ENCODE data around the gene HTR7.
"Not testable (repeated sequence)": the region's sequence is repeated elsewhere in the genome, so short reads cannot be mapped to it uniquely, and the experiment has no call there.

Gene HTR7

DNA sequence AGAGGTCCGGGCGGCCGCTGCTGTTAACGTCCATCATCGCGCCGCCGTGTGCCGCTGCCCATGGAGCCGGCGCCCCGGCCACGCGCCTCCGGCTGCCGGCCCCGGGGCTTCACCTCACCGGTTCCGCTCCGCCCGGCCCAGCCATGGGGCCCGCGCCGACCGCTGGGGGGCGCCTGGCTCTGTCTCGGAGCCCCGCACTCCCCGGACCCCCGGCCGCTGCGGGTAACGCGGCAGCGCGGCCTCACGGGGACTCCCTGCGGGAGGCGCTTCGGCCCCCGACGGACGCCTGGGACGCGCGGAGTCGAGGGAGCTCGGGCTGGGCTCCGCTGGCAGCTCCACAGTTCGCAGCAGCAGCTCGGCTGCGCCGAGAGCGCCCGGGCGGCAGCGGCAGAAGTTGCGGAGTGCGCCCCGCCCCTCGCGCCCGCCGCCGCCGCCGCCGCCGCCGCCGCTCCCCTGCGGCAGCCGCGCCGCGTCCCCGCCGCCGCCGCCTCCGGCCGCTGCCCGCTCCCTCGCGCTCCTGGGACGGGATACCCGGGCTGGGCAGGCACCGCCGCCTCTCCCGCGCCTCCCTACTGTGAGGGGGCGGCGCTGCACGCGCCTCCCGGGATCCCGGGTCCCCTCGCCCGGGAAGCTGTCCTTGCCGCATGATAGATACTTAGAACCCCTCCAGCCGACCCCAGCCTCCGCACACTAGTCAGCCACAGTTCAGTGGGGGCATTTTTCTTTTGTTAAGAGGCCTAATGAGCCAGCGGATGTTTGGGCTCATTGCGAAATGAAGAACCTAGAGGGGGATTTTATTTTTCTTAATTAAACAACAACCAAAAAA lies at the start of gene HTR7:
Gene HTR7 (minus strand): TSS at position 405 of the 826 bp plus-strand sequence. CDS start 368 bp downstream, at position 37.
- DNase-seq (ENCODE audit: low read depth in 4 of 4, low spot score in 1 of 4): peak in 3 of 4 experiments; percentile 30 to 44 (median 43)

DNA sequence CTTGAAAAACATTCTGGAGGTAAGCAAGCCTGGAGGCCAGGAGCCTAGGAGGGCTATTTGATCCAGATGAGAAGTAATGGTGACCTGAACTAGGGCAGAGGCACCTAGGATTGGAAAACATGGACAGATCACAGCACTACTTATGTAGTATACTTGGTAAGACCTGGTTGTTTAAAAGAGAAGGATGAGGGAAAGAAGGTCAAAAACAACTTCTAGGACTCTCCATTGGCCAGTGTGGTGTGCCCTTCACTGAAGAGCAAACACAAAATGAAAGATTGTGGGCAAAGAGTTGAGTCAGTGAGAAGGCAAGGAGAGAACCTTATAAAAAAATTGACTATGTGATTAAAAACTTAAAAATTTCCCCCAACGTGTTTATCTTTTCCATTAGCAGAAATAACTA lies 48.8 kb upstream of the HTR7 start:
- DNase-seq (ENCODE audit: low read depth in 4 of 4, low spot score in 1 of 4): no peak

- DNase-seq (ENCODE audit: low read depth in 4 of 4, low spot score in 1 of 4): no peak
Measured at GRCh38 chr10:90905925-90906324, 48.1 kb upstream of the HTR7 start.

DNA sequence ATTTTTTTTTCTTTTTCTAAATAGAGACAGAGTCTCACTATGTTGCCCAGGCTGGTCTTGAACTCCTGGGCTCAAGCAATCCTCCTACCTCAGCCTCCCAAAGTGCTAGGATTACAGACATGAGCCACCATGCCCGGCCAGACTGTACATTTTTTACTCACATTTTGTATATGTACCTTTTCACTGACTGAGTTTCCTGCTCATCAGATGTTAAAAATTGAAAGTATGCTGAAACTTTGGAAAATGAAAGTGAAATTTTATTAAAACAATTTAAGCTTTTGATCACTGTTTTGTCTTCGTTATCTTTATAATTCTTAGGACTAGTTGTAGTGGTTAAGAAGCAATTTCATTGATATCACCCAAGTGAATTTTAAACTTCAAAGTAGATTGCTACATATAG lies 39.1 kb upstream of the HTR7 start:
- not testable (repeated sequence) for DNase-seq (ENCODE audit: low read depth in 4 of 4, low spot score in 1 of 4)

- no peak for DNase-seq (ENCODE audit: low read depth in 4 of 4, low spot score in 1 of 4)
Measured at GRCh38 chr10:90893190-90893589, 35.4 kb upstream of the HTR7 start.

GRCh38 chr10:90890347-90890746 lies 32.5 kb upstream of the HTR7 start:
- DNase-seq (ENCODE audit: low read depth in 4 of 4, low spot score in 1 of 4): no peak

DNA sequence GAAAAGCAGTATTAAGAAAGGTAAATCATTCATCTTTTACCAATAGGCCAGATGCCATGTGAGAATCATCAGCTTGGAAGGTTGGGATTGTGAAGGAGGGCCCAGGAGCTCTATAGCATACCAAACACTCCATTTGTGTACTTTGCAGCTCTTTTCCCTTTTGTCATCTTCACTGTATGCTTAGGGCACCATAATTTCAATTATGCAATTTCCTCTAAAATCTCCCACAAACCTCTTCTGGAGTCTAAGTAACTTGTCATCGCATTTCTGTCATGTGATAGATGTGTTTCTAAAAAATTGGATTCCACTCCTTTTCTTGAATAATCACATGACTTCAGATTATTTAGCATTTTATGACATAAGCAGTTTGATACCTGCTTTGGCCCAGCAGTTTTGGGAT lies 31.8 kb upstream of the HTR7 start:
- no peak for DNase-seq (ENCODE audit: low read depth in 4 of 4, low spot score in 1 of 4)

DNA sequence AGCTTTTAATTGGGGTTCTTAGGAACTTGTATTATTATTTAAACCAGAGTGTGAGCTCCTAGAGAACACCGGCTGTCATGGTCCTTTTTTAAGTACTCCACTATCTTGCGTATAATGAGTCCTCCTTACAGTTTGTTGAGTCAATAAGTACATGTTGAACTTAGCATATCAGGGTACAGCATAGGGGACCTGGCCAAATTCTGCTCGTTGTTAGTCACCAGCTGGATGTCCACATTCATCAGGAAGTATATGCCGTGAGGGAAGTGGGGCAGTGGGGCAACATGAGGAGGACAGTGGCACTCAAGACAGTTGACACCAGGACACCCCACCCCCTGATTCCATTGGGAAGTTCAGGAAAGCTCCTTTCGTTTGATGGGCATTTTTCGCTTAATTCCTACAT lies 30.5 kb upstream of the HTR7 start:
- DNase-seq (ENCODE audit: low read depth in 4 of 4, low spot score in 1 of 4): no peak

- no peak for DNase-seq (ENCODE audit: low read depth in 4 of 4, low spot score in 1 of 4)
Measured at GRCh38 chr10:90887555-90887954, 29.7 kb upstream of the HTR7 start.

- DNase-seq (ENCODE audit: low read depth in 4 of 4, low spot score in 1 of 4): no peak
Measured at GRCh38 chr10:90885176-90885575, 27.3 kb upstream of the HTR7 start.

- DNase-seq (ENCODE audit: low read depth in 4 of 4, low spot score in 1 of 4): no peak
Measured at GRCh38 chr10:90884431-90884830, 26.6 kb upstream of the HTR7 start.

DNA sequence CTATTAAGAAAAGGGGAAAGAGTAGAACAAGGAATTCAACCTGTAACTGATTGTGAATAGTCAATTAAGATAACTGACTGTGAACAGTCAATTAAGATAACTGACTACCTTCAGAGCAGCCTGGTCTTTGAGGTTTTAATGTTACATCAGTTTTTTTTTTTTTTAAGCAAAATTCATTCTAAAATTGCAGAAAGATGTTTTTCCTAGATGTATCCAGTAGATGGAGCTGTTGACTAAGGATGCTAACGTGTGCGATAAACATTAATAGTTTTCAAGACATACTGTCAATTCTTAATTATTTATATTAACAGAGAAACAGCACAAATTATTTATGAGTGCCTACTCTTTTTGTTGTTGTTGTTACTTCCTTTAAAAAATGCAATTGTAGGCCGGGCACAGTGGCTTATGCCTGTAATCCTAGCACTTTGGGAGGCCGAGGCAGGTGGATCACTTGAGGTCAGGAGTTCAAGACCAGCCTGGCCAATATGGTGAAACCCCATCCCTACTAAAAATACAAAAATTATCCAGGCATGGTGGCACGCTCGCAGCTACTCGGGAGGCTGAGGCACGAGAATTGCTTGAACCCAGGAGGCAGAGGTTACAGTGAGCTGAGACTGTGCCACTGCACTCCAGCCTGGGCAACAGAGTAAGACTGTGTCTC lies 22.4 kb upstream of the HTR7 start:
- DNase-seq (ENCODE audit: low read depth in 4 of 4, low spot score in 1 of 4): not testable (repeated sequence)

- no peak for DNase-seq (ENCODE audit: low read depth in 4 of 4, low spot score in 1 of 4)
Measured at GRCh38 chr10:90879062-90879461, 21.2 kb upstream of the HTR7 start.

DNA sequence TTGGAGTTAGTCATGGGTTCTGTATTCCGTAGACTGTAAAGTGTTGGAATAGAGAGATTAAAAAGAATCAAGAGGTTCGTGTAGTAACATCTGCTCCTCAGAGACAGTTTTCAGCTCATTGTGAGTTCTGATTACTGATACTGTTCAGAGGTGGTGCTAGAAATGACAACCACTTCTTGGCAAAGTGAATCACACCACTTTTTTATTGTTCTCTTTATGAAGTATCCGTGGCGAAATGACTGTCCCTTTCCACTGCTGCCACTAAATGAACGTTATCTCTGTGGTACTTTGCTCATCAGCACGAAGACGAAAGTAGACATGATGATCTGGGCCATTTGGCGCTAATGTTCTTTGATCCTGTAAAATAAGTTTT lies 14.8 kb upstream of the HTR7 start:
- peak in 1 of 4 experiments; percentile 15 for DNase-seq (ENCODE audit: low read depth in 4 of 4, low spot score in 1 of 4)

GRCh38 chr10:90871766-90872647 lies 14.2 kb upstream of the HTR7 start, which contains the start of gene RPP30:
Gene RPP30 (plus strand): TSS chr10:90871974. CDS start chr10:90871987, 13 bp downstream.
- DNase-seq (ENCODE audit: low read depth in 4 of 4, low spot score in 1 of 4): peak; percentile 42 to 80 (median 68)

DNA sequence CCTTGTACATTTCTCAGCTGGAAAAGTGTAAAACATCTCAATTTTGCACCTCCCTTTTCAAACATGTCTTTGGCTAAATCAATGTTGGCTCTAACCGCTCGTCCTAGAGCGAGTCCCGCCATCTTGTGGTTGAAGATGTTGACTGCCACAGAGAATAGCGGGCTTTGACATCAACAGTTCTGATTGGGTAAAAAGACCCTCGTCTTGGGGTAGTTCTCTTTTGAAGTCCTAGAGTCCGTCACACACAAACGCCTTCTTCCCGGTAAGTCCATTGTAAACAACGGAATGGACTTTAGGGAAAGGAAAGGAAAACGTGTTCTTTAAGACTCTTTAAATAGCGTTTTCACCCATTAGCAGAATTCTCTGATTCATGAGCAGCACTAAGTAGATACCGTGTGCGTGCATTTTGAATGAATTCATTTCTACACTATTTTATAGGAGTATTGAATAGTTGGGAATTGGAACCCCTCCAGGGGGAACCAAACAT lies 13.5 kb upstream of the HTR7 start:
- DNase-seq (ENCODE audit: low read depth in 4 of 4, low spot score in 1 of 4): peak in 2 of 4 experiments; percentile 5 to 21

GRCh38 chr10:90866050-90866598 lies 8.3 kb upstream of the HTR7 start:
- no peak for DNase-seq (ENCODE audit: low read depth in 4 of 4, low spot score in 1 of 4)

GRCh38 chr10:90865401-90865800 lies 7.6 kb upstream of the HTR7 start:
- no peak for DNase-seq (ENCODE audit: low read depth in 4 of 4, low spot score in 1 of 4)

DNA sequence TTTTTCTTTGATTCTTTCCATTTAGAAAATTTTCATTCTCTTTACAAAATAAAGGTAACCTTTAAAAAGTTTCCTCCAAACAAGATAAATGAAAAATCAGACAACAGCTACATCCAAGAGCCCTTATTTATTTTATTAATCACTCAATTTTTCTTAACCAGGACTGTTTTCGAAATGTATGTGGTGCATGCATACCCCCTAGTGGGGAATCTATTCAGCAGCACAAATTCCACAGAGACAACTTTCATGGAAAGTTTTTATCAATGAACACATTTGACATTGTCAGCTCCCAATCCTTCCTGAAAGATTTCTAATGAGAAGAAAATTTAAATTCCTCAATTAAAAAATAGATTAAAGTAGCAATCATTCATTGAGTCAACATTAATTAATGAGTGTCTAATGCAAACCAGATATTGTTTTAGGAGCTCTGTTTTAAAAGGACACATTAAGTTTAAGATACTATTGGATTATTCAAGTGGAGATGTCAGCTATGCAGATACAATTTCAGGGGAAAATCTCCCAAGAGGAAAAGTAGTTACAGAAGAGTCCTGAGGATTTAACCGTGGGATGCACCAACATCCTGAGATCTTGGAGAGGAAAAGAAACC lies 5.2 kb upstream of the HTR7 start:
- no peak for DNase-seq (ENCODE audit: low read depth in 4 of 4, low spot score in 1 of 4)

DNA sequence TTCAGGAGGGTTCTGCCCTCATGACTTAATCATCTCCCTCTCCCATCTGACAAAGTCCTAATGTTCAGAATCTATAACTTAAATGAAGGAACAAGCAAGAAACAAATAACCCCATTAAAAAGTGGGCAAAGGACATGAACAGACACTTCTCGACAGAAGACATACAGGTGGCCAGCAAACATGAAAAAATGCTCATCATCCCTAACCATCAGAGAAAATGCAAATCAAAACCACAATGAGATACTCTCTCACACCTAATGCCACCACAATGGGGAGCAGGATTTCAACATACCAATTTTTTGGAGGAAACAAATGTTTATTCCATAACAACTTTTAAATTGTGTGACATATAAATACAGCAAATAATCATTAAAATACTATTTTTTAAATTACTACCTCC lies 3.0 kb upstream of the HTR7 start:
- DNase-seq (ENCODE audit: low read depth in 4 of 4, low spot score in 1 of 4): no peak
